Stimulated activated CD4-positive, alpha-beta T cell treated with anti-CD3 and anti-CD28 coated beads, Interleukin-12 subunit alpha, Interleukin-12 subunit beta, amount 100 ng/mL, for 4 hours (primary cell): ENCODE data around the gene CRYGD.

Source experiments
- DNase-seq: peaks from one replicate; pipeline ENCODE4 v3.0.0-alpha.2; 2020

The CRYGD gene

DNA sequence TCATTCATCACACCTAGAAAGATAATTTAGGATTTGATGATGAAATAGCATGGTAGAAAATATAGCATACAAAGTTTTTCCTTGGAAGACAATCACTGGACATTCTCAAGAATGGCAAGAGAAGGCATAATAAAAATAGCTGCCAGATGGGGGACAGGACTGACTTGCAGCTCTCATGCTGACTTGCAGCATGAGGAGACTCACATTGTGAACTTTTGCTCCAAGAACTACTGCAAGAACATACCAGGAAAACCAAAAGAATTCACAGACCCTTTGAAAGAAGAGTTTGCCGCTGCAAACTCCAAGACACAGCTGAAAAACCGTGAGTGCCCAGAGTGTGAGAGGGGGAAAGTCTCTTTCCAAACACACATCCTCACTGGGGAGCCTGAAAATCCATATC lies 47.0 kb downstream of the CRYGD start:
- no peak for DNase-seq

- DNase-seq: no peak
Measured at GRCh38 chr2:208074610-208075356, 49.5 kb downstream of the CRYGD start.

GRCh38 chr2:208072250-208072892 lies 52.0 kb downstream of the CRYGD start:
- peak; percentile 42 for DNase-seq
